ENCODE data around the gene SLC44A1. TPM values are rescaled to one million over a fixed set of nuclear protein-coding genes. Genes with fewer than 3 reads are reported as not detected.

SLC44A1 gene
- total RNA-seq, 2 donors from 2014 or later = 6.5 to 8.4 TPM

DNA sequence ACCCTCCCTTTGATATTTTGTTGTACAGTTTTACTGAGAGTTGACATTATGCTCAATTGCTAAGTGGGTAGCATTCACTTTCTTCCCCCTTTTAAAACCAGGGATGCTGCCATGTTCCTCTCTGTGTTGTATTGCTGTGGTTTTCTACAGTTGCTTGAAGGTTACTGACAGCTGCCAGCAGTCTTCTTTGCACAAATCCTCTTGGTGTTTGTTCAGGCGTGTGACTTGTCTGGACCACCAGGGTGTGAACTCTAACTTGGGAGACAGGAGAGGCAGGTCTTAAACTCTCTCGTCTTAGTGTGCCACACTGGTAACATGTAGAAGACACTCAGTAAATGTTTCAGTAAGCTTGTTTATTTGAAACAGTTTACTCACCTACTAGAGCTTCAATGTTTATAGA lies 25.1 kb downstream of the SLC44A1 start:
- H3K27me3 Mint-ChIP-seq = no peaks in the 10 kb centered on the region
- peaks cover 4 to 5% of the 10 kb centered on the region in 2 donors for H3K4me1 Mint-ChIP-seq (ENCODE audit: low read depth in 2 of 2)
- H3K27ac Mint-ChIP-seq = no peak overlapping the region
- H3K36me3 Mint-ChIP-seq = no peaks in the 10 kb centered on the region
- no peak overlapping the region for H3K4me3 Mint-ChIP-seq
- DNase-seq (ENCODE audit: low spot score) (no peak), ATAC-seq (no peak)
- H3K9me3 Mint-ChIP-seq = no peaks in the 10 kb centered on the region

DNA sequence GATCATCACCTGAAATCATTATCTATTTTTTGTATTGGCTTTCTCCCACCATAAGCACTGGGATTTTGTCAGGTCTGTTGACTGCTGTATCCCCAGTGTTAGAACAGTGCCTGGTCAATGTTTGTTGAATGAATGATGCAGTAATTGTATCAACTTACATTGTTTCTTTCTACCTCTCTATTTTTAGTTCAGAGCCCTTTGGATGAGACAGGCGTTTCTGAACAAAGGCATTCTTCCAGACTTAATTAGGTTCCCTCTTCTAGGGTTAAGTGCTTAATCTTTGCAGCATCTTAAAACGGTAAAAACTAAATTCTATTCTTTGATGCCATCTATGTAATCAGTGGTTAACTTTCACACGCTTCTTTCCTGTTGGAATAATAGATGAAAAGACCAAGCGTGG lies 26.3 kb downstream of the SLC44A1 start:
- Mint-ChIP-seq H3K4me1 (ENCODE audit: low read depth in 2 of 2) (peaks cover 4 to 5% of the 10 kb centered on the region in 2 donors), H3K27me3 (no peaks in the 10 kb centered on the region), H3K27ac (no peak overlapping the region), H3K36me3 (no peaks in the 10 kb centered on the region), H3K4me3 (no peak overlapping the region), H3K9me3 (no peaks in the 10 kb centered on the region)
- DNase-seq (ENCODE audit: low spot score) (no peak), ATAC-seq (no peak)

DNA sequence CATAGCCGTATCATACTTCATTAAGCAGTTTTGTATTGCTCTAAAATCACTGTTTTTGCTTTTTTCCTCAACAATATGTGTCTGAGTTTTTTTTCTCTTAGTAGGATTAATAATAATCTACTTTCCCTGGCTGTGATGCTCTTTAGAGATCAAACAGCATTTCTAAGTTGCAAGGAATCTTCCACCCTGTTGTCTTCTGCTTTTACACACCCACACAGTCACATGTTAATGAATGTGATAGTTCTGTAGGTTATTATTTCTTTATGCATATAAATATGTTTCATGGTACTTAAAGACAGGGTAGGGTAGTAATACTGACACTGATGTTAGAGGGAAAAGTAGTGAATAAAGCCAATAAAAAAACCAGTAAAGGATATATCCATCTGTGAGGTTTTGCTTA lies 29.3 kb downstream of the SLC44A1 start:
- Mint-ChIP-seq H3K36me3 (no peaks in the 10 kb centered on the region), H3K27ac (no peak overlapping the region), H3K4me3 (no peak overlapping the region), H3K4me1 (ENCODE audit: low read depth in 2 of 2) (peaks cover 4 to 9% of the 10 kb centered on the region in 2 donors), H3K9me3 (no peaks in the 10 kb centered on the region), H3K27me3 (no peaks in the 10 kb centered on the region)
- DNase-seq (ENCODE audit: low spot score) (no peak), ATAC-seq (no peak)

- Mint-ChIP-seq H3K4me3 (no peak overlapping the region), H3K9me3 (no peaks in the 10 kb centered on the region), H3K36me3 (no peaks in the 10 kb centered on the region), H3K27ac (no peak overlapping the region), H3K27me3 (no peaks in the 10 kb centered on the region), H3K4me1 (ENCODE audit: low read depth in 2 of 2) (peaks cover 0 to 9% of the 10 kb centered on the region in 2 donors)
- DNase-seq (ENCODE audit: low spot score) (no peak), ATAC-seq (no peak)
Observed at GRCh38 chr9:105275111-105275510, 30.7 kb downstream of the SLC44A1 start.

GRCh38 chr9:105275938-105276337 lies 31.5 kb downstream of the SLC44A1 start:
- Mint-ChIP-seq H3K27ac (no peak overlapping the region), H3K36me3 (no peaks in the 10 kb centered on the region), H3K4me1 (ENCODE audit: low read depth in 2 of 2) (peaks cover 0 to 5% of the 10 kb centered on the region in 2 donors), H3K9me3 (no peaks in the 10 kb centered on the region), H3K27me3 (no peaks in the 10 kb centered on the region), H3K4me3 (no peak overlapping the region)
- ATAC-seq (no peak), DNase-seq (ENCODE audit: low spot score) (no peak)

- H3K27ac Mint-ChIP-seq = no peak overlapping the region
- H3K4me1 Mint-ChIP-seq (ENCODE audit: low read depth in 2 of 2) = peaks cover 0 to 10% of the 10 kb centered on the region in 2 donors
- no peaks in the 10 kb centered on the region for H3K27me3 Mint-ChIP-seq
- H3K36me3 Mint-ChIP-seq = no peaks in the 10 kb centered on the region
- DNase-seq (ENCODE audit: low spot score) (no peak), ATAC-seq (no peak)
- H3K9me3 Mint-ChIP-seq = no peaks in the 10 kb centered on the region
- no peak overlapping the region for H3K4me3 Mint-ChIP-seq
Observed at GRCh38 chr9:105278751-105279150, 34.3 kb downstream of the SLC44A1 start.

GRCh38 chr9:105280691-105281090 lies 36.2 kb downstream of the SLC44A1 start:
- H3K36me3 Mint-ChIP-seq = no peaks in the 10 kb centered on the region

GRCh38 chr9:105281272-105281671 lies 36.8 kb downstream of the SLC44A1 start:
- Mint-ChIP-seq H3K9me3 (no peaks in the 10 kb centered on the region), H3K27me3 (no peaks in the 10 kb centered on the region), H3K27ac (no peak overlapping the region), H3K4me1 (ENCODE audit: low read depth in 2 of 2) (peaks cover 0 to 10% of the 10 kb centered on the region in 2 donors), H3K4me3 (no peak overlapping the region), H3K36me3 (no peaks in the 10 kb centered on the region)
- no peak for DNase-seq (ENCODE audit: low spot score)
- no peak for ATAC-seq

More at GRCh38 chr9:105280691-105281090, 36.2 kb downstream of the SLC44A1 start:
- Mint-ChIP-seq H3K27me3 (no peaks in the 10 kb centered on the region), H3K9me3 (no peaks in the 10 kb centered on the region), H3K4me1 (ENCODE audit: low read depth in 2 of 2) (peaks cover 0 to 10% of the 10 kb centered on the region in 2 donors), H3K27ac (no peak overlapping the region), H3K4me3 (no peak overlapping the region)
- no peak for DNase-seq (ENCODE audit: low spot score)
- ATAC-seq = no peak

DNA sequence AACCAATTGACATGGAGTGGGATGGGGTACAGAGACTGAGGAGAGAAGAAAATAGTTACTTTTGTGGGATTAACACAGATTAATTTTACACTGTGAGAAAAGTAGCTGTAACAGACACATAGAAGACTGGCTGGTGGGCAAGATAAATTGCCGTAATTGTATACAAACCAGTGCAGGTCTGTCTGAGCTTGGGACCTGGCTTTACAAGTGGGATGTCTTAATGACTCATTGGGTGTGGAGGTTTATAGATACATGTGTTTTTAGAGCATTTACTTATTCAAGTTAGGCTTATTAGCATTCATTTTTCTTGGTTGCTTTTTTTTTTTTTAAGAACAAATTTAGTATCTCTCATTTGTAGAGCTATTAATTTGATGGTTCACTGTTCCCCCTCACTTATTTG lies 37.5 kb downstream of the SLC44A1 start:
- Mint-ChIP-seq H3K27me3 (no peaks in the 10 kb centered on the region), H3K4me3 (no peak overlapping the region), H3K9me3 (no peaks in the 10 kb centered on the region), H3K4me1 (ENCODE audit: low read depth in 2 of 2) (peaks cover 0 to 6% of the 10 kb centered on the region in 2 donors), H3K27ac (no peak overlapping the region), H3K36me3 (no peaks in the 10 kb centered on the region)
- DNase-seq (ENCODE audit: low spot score) (no peak), ATAC-seq (no peak)

DNA sequence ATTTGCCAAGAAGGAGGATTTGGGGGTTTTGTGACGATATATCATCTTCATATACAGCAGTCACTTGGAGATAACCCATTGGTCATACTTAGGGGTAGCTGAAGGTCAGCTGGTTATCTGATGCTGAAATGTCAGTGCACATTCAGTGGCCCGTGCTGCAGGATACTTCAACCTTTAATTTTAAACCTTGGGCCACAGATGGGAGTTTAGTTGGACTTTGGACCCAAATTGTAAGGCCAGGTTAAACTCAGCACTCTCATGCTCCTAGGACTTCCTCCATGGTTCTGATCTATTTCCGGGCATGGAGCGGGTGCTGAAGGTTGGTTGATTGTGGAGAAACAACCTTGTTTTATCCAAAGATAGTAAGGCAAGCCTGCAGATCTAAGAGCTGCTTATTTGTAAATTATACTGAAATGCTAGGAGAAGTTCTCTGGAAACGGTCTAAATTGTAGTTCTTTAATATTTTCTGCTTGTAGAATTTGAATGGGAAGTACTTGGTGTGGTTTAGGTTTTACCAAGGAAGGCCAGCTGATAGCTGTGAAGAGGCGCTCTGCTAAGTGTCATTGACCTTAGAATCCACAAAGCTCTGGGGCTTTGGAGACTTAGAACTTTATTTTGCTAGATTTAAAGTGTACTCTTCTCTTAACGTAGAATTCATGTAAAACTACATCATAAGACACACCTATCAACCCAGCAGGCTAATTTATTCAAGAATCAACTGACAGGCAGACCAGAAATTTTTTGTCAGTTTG lies 38.6 kb downstream of the SLC44A1 start:
- Mint-ChIP-seq H3K9me3 (no peaks in the 10 kb centered on the region), H3K4me3 (no peak overlapping the region), H3K36me3 (no peaks in the 10 kb centered on the region), H3K27me3 (no peaks in the 10 kb centered on the region), H3K4me1 (ENCODE audit: low read depth in 2 of 2) (peaks cover 0 to 5% of the 10 kb centered on the region in 2 donors), H3K27ac (no peak overlapping the region)
- ATAC-seq (no peak), DNase-seq (ENCODE audit: low spot score) (no peak)

- Mint-ChIP-seq H3K4me1 (ENCODE audit: low read depth in 2 of 2) (peaks cover 0 to 5% of the 10 kb centered on the region in 2 donors), H3K36me3 (no peaks in the 10 kb centered on the region), H3K4me3 (no peak overlapping the region), H3K27me3 (no peaks in the 10 kb centered on the region), H3K9me3 (no peaks in the 10 kb centered on the region), H3K27ac (no peak overlapping the region)
- no peak for DNase-seq (ENCODE audit: low spot score)
- ATAC-seq = no peak
Observed at GRCh38 chr9:105283795-105284194, 39.3 kb downstream of the SLC44A1 start.

DNA sequence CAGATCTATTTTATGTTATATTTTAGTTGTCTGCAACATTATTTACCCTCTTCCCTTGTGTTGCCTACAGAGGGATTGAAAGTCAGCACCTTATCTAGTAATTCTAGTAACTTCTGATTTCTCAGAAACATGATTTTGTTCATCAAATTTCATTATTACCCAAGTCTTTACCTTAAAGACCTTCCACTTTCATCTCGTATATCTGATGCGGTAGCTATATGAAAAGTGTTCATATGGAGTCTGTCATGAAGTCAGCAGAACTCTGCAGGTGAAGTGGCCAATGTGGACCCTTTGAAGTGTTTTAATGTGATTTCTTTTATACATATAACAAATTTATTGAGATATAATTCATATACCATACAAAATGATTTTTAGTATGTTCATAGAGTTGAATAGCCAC lies 40.0 kb downstream of the SLC44A1 start:
- H3K36me3 Mint-ChIP-seq = no peaks in the 10 kb centered on the region
- no peak overlapping the region for H3K4me3 Mint-ChIP-seq
- no peak overlapping the region for H3K27ac Mint-ChIP-seq
- no peaks in the 10 kb centered on the region for H3K9me3 Mint-ChIP-seq
- H3K27me3 Mint-ChIP-seq = no peaks in the 10 kb centered on the region
- H3K4me1 Mint-ChIP-seq (ENCODE audit: low read depth in 2 of 2) = peaks cover 0 to 5% of the 10 kb centered on the region in 2 donors
- DNase-seq (ENCODE audit: low spot score) (no peak), ATAC-seq (no peak)

DNA sequence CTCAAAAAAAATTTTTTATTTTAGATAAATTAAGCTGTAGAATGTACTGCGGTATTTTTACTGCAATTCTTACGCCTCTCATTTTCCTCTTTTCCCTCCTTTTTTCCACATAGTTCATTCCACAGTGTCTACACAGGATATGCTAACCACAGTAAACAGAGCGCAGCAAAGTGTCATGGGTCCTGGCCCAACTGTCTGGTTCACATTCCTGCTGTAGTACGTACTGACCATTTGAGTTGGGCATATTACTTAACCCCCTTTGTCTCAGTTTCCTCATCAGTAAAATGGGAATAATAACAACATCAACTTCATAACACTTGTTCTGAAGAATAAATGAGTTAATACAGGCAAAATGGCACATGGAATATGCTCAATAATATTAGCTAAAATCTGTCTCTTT lies 41.6 kb downstream of the SLC44A1 start:
- Mint-ChIP-seq H3K36me3 (no peaks in the 10 kb centered on the region), H3K27ac (no peak overlapping the region), H3K9me3 (no peaks in the 10 kb centered on the region), H3K4me1 (ENCODE audit: low read depth in 2 of 2) (peaks cover 0 to 5% of the 10 kb centered on the region in 2 donors), H3K4me3 (no peak overlapping the region), H3K27me3 (no peaks in the 10 kb centered on the region)
- no peak for ATAC-seq
- no peak for DNase-seq (ENCODE audit: low spot score)

GRCh38 chr9:105289305-105289704 lies 44.9 kb downstream of the SLC44A1 start:
- H3K9me3 Mint-ChIP-seq = no peaks in the 10 kb centered on the region
- no peak overlapping the region for H3K27ac Mint-ChIP-seq
- no peak overlapping the region for H3K4me3 Mint-ChIP-seq
- H3K4me1 Mint-ChIP-seq (ENCODE audit: low read depth in 2 of 2) = peaks cover 1 to 2% of the 10 kb centered on the region in 2 donors
- no peaks in the 10 kb centered on the region for H3K36me3 Mint-ChIP-seq
- no peak for ATAC-seq
- DNase-seq (ENCODE audit: low spot score) = no peak
- H3K27me3 Mint-ChIP-seq = peaks cover 0 to 1% of the 10 kb centered on the region in 2 donors

- no peak for DNase-seq (ENCODE audit: low spot score)
- H3K9me3 Mint-ChIP-seq = no peaks in the 10 kb centered on the region
- H3K27me3 Mint-ChIP-seq = peaks cover 0 to 10% of the 10 kb centered on the region in 2 donors
- ATAC-seq = no peak
- H3K27ac Mint-ChIP-seq = no peak overlapping the region
- peaks cover 7 to 8% of the 10 kb centered on the region in 2 donors for H3K4me1 Mint-ChIP-seq (ENCODE audit: low read depth in 2 of 2)
- H3K4me3 Mint-ChIP-seq = no peak overlapping the region
- H3K36me3 Mint-ChIP-seq = no peaks in the 10 kb centered on the region
Observed at GRCh38 chr9:105290418-105290817, 46.0 kb downstream of the SLC44A1 start.

Data from natural killer cell treated with Interleukin-12 subunit alpha and Interleukin-12 subunit beta and Interleukin-15 and Interleukin-18, amount 100 ng/mL, for 72 hours (primary cell).